Measurements from ENCODE around the gene HDDC2. TPM values are rescaled to one million over a fixed set of nuclear protein-coding genes. Genes with fewer than 3 reads are reported as not detected.
"Not testable (repeated sequence)": the region's sequence is repeated elsewhere in the genome, so short reads cannot be mapped to it uniquely, and the experiment has no call there.

HDDC2 gene
- total RNA-seq, 1 donor from 2014 or later, result 83.1 TPM

- no peak for DNase-seq (ENCODE audit: low spot score)
Measured at GRCh38 chr6:125306756-125307149, 5.0 kb upstream of the HDDC2 start.

DNA sequence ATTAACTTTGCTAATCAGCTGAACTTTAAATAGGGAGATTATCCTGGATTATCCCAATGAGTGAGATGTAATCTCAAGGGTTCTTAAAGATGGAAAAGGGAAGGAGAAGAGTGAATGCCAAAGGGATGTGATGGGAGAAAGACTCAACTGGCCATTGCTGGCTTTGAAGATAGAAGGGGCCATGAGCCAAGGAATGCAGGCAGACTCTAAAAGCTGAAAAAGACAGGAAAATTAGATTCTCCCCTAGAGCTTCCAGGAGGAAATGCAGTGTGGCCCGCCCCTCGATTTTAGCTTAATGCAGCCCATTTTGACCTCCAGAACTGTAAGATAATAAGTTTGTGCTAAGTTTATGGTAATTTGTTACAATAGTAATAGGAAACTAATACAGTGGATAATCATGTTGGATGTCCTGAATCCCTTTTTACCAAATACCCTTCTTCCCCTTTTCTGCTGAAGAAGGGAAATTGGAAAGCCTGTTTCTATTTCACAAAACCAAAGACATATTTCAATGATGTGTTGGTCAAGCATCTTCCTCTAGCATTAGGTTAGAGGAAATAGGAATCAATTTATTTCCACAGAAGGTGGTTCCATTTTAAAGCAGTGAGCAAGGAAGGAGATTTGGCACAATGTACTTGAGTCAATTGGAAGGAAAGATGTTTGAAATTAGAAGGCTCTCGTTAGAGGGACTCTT lies 3.3 kb upstream of the HDDC2 start:
- no peak for DNase-seq (ENCODE audit: low spot score)

- no peak for DNase-seq (ENCODE audit: low spot score)
Measured at GRCh38 chr6:125303512-125303854, 1.7 kb upstream of the HDDC2 start.

DNA sequence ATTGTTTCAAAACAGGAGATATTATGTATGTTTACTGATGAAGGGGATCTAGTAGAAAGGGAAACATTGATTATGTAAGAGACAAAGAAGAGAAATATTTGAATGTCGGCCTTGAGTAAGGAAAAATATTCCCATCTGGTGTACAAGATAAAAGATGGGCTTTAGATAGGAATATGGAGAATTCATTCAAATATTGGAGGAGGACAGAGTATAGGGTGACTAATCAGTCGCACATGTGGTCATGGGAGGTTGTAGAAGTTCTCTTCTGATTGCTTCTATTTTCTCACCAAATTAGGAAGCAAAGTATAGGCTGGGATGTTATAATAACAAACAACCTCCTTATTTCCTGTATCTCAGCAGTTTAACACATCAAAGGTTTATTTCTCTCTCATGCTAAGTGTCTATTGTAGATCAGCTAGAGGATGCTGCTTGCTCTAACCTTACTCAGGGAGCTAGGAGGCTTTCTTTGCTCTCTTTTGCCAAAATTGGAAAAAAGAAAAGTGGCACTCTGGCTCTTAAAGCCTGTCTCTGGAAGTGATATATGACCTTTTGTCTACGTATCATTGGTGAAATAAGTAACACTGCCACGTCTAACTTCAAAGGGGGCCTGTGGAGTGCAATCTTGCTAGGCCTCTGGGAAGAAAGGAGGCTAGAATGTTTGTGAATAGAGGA lies 1.2 kb upstream of the HDDC2 start:
- DNase-seq (ENCODE audit: low spot score), result no peak

DNA sequence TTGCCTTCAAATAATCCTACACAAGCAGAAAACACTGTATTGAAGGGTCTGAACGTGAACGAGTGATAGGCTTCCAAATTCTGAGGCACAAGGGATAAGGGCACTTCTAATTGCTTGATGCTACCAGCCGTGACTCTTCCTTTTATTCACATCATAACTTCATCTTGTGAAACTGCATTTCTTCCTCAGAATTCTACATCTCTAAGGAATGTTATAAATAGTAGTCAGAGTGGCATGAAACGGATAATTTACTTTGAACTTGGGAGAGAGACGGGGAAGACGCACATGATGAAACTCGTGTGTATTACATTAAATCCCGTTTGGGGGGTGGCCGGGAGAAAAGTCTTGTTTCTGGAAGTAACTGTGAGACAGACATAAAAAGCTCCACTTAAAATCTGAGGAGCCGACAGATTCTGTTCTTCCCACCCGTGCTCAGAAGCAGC lies 754 bp downstream of the HDDC2 start:
- DNase-seq (ENCODE audit: low spot score), result no peak

- no peak for DNase-seq (ENCODE audit: low spot score)
Measured at GRCh38 chr6:125299257-125299656, 2.5 kb downstream of the HDDC2 start.

DNA sequence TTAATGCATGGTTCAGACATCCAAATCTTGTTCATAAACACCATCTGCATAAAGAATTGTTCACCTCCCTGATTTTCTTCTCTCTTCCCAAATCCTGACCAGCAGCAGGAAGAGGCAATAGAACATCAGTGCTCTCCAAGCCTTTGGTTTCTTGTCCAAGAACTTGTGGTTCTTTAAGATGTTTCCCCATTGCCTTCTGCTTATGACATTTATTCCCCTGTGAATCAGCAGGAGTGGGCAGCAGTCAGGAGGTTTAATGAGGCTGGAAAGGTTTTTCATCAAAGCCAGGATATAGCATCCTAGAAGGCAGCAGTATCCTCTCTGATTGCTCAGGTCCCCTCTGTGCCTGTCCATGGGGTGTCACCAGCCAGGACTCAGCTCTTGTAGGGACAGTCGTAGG lies 5.3 kb downstream of the HDDC2 start:
- DNase-seq (ENCODE audit: low spot score), result no peak

- no peak for DNase-seq (ENCODE audit: low spot score)
Measured at GRCh38 chr6:125294925-125295324, 6.8 kb downstream of the HDDC2 start.

GRCh38 chr6:125294036-125294435 lies 7.7 kb downstream of the HDDC2 start:
- no peak for DNase-seq (ENCODE audit: low spot score)

DNA sequence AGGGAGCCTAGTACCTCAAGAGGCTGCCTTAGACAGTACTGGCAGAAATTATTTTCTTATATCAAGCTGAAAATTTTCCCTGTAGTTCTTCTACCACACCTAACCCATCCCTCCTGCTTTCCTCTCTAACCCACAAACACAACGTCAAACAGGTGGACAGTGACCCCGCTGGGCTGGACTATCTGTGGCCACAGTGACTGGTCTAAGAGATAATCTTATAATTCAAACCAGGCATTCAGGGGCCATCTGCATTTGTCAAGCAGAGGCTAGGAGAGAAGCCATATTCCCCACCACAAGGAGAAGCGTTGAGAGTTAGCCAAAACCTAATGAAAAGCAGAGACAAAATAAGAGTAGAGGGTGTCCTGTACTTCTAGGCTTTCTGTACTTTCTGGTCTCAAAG lies 8.2 kb downstream of the HDDC2 start:
- no peak for DNase-seq (ENCODE audit: low spot score)

- DNase-seq (ENCODE audit: low spot score), result no peak
Measured at GRCh38 chr6:125287718-125288117, 14.0 kb downstream of the HDDC2 start.

GRCh38 chr6:125285936-125286335 lies 15.8 kb downstream of the HDDC2 start:
- no peak for DNase-seq (ENCODE audit: low spot score)

GRCh38 chr6:125285353-125285752 lies 16.4 kb downstream of the HDDC2 start:
- no peak for DNase-seq (ENCODE audit: low spot score)

GRCh38 chr6:125282470-125282869 lies 19.3 kb downstream of the HDDC2 start:
- DNase-seq (ENCODE audit: low spot score), result not testable (repeated sequence)

DNA sequence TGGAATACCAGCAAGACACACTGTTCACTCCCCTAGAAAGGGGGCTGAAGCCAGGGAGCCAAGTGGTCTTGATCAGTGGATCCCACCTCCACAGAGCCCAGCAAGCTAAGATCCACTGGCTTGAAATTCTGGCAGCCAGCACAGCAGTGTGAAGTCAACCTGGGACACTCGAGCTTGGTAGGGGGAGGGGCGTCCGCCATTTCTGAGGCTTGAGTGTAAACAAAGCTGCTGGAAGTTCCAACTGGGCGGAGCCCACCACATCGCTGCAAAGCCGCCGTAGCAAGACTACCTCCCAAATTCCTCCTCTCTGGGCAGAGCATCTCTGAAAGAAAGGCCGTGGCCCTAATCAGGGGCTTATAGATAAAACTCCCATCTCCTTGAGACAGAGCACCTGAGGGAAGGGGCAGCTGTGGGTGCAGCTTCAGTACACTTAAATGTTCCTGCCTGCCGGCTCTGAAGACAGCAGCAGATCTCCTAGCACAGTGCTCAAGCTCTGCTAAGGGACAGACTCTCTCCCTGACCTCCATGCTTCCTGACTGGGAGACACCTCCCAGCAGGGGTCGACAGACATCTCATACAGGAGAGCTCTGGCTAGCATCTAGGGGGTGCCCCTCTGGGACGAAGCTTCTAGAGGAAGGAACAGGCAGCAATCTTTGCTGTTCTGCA lies 21.3 kb downstream of the HDDC2 start:
- not testable (repeated sequence) for DNase-seq (ENCODE audit: low spot score)

GRCh38 chr6:125279961-125280360 lies 21.8 kb downstream of the HDDC2 start:
- no peak for DNase-seq (ENCODE audit: low spot score)

DNA sequence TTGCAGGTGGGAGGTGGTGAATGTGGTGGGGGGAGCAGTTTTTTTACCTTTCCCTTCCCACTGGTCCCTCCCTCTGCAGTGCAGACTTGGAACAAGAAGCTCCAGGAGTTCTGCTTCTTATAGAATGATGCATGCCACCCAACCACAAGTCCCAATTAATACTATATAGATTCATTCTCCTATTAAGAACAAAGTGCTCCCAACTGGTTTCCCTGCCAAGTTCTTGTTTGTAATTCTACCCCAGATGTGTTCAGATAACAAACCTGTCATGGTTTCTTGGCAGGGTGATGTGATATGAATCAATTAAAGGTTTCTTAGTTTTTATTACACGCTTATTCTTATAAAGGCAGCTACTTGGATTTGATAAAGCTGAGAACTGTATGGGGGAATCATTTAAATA lies 23.9 kb downstream of the HDDC2 start:
- DNase-seq (ENCODE audit: low spot score), result no peak

- no peak for DNase-seq (ENCODE audit: low spot score)
Measured at GRCh38 chr6:125275779-125276178, 26.0 kb downstream of the HDDC2 start.

- no peak for DNase-seq (ENCODE audit: low spot score)
Measured at GRCh38 chr6:125274935-125275334, 26.8 kb downstream of the HDDC2 start.

- DNase-seq (ENCODE audit: low spot score), result no peak
Measured at GRCh38 chr6:125273965-125274364, 27.8 kb downstream of the HDDC2 start.

- DNase-seq (ENCODE audit: low spot score), result no peak
Measured at GRCh38 chr6:125273251-125273650, 28.5 kb downstream of the HDDC2 start.

DNA sequence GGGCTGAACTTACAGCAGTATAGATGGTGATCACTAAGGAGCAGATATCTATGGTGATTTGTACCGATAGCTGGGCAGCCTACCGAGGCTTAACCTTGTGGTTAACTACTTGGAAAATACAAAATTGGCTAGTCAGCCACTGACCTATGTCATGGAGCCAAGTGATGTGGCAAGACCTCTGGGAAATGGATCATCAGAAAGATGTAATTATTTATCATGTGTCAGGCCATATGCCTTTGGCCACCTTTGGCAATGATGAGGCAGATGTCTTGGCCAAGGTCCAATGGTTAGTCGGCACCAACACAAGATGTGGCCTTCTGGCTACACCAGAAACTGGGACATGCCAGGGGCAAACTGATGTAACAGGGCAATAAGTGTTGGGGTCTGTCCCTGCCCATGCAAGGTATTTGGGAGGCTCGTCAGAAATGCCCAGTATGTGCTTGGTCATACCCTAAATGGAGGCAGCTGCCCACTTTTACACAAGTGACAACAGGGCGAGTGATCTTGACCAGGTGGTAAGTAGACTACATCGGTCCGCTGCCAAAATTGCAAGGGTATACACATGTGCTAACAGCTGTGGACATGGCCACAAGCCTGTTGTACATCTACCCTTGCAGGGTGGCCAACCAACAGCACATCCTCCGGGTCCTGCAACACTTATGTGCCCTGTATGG lies 30.1 kb downstream of the HDDC2 start:
- DNase-seq (ENCODE audit: low spot score), result no peak

- DNase-seq (ENCODE audit: low spot score), result no peak
Measured at GRCh38 chr6:125270380-125270779, 31.4 kb downstream of the HDDC2 start.

Data from ureter (tissue), 1 donor.